OCI-LY1 (cell line): ENCODE measurements around the gene APEX1.

ENCODE experiments used
- EZH2 ChIP-seq: fragments of 200-600 bp; sonication (generic), shearing (Covaris generic); IDR thresholded peaks from 2 replicates; pipeline ENCODE4 v1.8.0; 2017; ENCODE audit warnings: borderline replicate concordance, mixed run types, mild to moderate bottlenecking, antibody characterized with exemption, low read length, moderate library complexity, mixed read lengths
- TF ChIP-seq, protein P1 (sequence below): fragments of 200-600 bp; sonication (generic), shearing (Covaris generic); IDR thresholded peaks from 2 replicates; pipeline ENCODE4 v1.5.1; 2017; ENCODE audit warnings: mild to moderate bottlenecking, antibody characterized with exemption, low read length, moderate library complexity, mixed read lengths

DNA sequence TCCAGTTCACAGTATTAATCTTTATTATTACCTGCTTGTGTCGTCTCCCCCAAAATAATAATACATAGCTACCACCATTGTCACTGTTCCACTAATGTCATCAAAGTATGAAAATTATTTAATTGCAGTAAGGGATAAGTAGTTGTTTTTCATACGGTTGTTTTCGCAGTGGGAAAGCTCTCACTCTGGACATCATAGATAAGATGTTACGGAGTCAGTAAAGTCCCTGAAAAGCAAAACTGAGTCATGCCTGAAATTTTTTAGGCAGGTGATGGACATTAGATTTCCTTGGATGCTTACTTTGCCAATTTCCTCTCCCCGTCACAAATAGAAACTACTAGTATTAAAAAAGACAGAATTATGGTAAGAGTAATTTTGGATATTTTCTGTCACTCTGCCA is 27.4 kb downstream of the APEX1 start:
- TF ChIP-seq, protein P1, sequence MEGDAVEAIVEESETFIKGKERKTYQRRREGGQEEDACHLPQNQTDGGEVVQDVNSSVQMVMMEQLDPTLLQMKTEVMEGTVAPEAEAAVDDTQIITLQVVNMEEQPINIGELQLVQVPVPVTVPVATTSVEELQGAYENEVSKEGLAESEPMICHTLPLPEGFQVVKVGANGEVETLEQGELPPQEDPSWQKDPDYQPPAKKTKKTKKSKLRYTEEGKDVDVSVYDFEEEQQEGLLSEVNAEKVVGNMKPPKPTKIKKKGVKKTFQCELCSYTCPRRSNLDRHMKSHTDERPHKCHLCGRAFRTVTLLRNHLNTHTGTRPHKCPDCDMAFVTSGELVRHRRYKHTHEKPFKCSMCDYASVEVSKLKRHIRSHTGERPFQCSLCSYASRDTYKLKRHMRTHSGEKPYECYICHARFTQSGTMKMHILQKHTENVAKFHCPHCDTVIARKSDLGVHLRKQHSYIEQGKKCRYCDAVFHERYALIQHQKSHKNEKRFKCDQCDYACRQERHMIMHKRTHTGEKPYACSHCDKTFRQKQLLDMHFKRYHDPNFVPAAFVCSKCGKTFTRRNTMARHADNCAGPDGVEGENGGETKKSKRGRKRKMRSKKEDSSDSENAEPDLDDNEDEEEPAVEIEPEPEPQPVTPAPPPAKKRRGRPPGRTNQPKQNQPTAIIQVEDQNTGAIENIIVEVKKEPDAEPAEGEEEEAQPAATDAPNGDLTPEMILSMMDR = no peak
- no peak for TF ChIP-seq EZH2
